OCI-M2 (cell line): ENCODE measurements around the gene P3H4.

Experiments used
- DNase-seq: peaks from one replicate; lab custom pipeline; 2025; ENCODE audit not compliant: unreplicated experiment; lab: John Stamatoyannopoulos, UW

P3H4 gene

DNA sequence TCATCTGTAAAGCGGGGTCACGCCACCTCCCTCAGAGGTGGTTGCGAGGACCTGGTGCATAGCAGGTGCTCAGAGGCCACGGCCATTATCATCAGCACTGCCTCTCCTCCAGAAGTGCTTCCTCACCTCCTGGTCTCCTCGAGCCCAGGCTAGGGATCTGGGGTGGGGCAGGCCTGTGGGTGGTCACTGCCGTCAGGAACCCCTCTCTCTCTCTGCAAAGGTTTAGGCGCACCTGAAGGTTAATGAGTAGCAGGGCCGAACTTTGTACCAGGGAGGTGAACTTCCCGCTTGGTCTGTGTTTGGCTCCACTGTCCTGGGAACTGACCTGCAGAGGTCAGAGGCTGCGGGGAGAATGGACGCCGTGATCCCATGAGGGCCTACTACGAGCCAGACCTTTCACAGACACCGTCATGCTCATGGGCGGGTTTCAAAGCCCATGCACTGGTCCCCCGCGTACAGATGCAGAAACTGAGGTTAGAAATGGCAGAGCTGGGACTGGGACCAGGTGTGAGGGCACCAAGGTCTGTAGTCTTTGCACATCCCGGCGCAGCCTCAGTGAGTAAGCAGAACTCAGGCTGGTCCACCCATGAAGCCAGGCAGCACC is 39.1 kb downstream of the P3H4 start:
- no peak for DNase-seq

DNA sequence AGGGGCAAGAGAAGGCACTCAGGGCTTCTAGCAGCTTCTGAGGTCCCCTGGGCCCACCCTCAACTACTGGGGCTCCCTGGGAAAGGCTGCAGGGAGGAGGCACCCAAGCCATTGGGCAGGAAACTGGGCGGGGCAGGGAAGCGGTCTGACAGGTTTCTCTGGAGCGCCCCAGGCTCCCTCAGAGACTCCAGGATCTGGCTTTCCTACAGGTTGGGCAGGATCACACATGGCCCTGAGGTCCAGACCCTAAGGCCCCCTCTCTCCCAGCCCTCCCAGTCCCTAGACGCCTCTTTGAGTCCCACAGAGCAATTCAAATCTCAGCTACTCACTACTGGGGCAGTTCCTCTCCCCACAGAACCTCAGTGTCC is 39.5 kb downstream of the P3H4 start:
- DNase-seq = no peak

DNA sequence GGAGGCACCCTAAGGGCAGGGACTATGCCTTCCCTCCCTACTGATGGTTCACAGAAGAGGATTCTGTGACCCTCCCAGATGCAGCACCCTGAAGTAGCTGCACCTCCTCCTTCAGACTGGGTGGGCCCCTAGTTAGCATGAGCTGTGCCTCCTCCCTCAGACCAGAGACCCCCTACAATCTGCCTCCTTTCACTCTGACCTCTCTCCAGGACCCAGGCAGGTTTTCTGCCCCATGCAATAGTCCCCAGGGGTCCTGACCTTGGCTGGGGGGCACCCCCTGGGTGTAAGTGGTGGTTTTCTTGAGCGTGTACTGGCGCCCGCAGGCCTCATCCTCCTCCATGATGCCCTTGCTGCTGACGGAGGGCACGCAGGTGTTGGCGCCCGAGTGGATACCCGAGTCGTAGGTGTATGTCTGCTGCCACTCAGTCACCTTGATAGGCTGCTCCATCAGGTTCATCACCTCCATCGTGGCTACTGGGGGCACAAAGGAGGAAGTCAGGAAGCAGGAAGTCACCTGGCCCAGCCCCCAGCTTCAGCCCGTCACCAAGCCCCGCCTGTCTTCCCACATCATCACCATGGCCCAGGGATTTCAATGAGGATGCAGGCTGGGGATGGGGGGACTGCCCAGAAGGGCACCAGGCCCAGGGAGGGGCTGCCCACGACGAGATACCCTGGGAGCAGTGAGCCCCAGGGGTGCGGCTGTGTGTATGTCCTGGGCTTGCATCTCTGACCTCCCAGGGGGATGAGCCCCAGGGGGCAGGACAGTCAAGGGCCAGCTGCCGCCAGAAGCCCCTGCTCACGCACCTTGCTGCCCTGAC is 40.2 kb downstream of the P3H4 start:
- DNase-seq = no peak

DNA sequence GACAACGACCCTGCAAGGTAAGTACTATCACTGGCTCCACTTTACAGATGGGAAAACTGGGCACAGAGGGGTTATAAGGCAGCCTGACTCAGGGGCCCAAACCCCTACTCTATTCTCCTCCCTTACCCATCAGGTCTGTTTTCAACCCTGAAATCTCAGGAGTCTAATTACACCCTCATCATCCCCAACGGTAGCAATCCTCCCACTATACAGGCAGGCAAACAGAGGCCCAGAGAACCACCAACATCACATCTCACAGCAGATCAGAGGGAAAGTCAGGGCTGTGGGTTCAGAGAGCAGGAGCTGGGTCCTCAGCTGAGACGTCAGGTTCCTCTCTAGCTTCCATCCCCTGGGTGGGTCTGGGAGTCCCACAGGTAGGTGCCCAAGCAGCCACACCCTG is 41.8 kb downstream of the P3H4 start:
- no peak for DNase-seq

DNA sequence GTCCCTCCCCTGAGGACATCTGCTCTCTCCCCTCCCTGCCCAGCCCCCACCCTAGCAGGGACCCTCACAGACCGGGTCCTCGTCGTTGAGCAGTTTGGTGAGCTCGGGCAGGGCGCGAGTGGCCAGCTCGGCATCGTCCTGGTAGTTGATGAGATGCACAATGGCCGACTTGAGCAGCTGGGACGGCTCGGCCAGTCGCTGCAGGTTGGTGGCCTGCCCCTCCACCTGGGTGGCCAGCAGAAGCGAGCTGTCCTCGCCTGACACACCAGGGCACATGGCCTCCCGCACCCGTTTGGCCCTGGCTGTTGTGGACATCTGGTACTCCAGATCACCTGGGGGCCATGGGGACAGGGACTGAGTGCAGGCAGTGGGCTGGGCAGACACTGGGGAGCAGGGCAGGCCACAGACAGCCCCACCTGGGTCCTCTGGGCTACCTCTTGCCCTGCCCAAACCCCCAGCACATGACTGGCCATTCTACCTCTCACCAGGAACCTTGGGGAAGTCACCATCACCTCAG is 42.3 kb downstream of the P3H4 start:
- DNase-seq = no peak

DNA sequence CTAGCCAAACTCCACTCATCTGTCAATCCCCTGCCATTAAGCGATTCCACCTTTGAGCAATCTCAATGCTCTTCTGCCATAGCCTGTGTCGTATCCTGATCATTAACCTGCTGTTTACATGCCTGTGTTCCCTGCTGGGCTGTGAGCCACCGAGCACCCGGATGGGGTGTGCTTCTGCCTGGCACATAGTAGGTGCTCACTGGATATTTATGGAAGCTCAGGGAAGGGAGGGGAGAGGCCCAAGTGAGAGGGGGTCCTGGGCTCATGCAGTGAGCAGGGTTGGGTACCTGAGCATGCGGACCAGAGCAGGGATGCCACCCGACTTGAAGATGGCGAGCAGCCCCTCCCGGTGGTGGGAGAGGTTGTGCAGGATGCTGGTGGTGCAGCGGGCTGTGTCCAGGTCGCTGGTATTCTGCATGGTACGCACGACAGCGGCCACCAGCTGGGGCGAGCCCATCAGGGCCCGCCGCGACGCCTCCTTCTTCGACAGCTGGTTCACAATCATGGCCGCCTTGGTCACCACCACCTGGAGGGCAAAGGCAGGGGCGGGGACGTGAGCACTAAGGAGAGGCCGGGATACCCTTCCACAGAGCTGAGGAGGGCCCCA is 43.0 kb downstream of the P3H4 start:
- no peak for DNase-seq

DNA sequence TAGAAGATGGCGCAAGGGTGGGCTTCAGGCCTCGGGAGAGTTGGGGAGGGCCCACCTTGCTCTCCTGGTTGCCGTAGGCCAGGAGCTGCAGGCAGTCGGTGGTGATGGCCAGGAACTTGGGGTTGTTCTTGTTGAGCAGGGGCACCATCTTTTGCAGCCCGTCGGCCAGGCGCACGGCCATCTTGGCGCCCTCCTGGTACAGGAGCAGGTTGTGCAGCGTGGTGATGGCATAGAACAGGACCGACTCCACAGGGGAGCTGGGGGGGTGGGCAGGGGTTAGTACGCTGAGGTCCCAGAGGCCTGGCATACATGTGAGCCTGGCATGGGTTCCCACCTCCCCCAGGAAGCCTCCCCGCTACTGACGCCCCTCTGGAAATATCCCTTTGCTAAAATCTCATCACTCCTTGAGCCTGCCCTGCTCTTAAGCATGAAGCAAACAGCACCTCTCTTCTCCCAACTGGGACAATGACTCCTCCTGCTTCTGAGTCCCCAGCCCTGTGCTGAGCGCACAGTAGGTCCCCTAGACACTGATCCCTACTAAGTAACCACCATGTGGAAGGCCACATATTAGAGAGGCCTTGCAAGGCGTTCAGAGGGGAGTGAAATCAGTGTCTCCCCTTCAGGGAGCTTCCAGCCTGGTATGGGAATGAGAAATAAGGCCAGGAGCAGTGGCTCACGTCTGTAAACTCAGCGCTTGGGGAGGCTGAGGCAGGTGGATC is 44.3 kb downstream of the P3H4 start:
- DNase-seq = no peak

DNA sequence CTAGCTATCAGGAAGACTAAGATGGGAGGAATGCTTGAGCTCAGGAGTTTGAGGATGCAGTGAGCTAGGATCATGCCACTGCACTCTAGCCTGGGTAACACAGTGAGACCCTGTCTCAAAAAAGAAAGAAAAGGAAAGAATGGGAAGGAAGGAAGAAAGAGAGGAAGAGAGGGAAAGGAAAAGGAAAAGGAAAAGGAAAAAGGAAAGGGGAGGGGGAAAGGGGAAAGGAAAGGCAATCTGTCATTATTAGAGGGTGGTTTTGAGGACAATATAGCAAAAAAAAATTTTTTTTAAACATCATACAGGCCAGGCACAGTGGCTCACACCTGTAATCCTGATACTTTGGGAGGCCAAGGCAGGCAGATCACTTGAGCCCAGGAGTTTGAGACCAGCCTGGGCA is 45.6 kb downstream of the P3H4 start:
- DNase-seq = no peak

DNA sequence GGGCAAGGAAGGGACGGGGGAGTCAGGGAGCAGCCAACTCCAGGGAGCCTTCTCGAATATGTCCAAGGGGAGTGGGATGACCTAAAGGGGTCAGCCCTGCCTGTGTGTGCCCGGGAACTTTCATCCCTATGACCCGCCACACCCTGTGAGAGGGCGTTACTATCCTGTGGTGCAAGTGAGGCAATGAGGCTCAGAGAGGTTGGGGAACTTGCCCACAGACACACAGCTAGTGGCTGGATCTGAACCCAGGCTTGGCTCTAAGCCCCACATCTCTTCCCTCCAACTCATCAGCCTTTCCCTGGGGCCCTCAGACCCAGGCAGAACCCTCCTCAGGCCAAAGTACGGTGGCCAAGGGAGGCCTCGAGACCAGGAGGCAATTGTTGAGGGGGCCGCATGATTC is 48.4 kb downstream of the P3H4 start:
- no peak for DNase-seq

DNA sequence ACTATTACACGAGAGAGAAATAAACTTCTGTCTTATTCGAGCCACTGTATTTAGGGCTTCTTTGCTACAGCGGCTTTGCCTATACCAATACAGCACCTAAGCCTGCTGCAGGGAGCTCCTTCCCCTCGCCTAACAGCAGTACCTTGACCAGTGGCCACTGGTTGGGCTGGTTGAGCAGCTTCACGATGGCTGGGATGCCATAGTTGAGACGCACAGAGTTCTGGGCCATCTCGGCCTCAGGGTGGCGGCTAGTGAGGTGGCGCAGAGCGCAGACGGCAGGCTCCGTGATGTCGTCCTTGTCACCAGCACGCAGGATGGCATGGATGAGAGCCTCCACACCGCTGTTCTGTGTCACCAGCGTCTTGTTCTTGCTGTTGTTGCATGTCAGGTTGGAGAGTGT is 48.9 kb downstream of the P3H4 start:
- no peak for DNase-seq

DNA sequence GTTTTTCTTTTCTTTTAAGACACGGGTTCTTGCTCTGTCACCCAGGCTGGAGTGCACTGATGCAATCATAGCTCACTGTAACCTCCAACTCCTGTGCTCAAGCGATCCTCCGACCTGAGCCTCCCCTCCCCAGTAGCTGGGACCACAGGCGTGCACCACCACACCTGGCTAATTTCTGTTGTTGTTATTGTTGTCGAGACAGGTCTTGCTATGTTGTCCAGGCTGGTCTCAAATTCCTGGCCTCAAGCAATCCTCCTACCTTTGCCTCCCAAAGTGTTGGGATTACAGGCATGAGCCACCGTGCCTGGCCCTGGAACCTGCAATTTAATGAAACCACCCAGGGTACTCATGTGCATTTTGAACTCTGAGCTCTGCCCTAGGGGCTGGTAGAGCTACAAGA is 49.4 kb downstream of the P3H4 start:
- DNase-seq = no peak

DNA sequence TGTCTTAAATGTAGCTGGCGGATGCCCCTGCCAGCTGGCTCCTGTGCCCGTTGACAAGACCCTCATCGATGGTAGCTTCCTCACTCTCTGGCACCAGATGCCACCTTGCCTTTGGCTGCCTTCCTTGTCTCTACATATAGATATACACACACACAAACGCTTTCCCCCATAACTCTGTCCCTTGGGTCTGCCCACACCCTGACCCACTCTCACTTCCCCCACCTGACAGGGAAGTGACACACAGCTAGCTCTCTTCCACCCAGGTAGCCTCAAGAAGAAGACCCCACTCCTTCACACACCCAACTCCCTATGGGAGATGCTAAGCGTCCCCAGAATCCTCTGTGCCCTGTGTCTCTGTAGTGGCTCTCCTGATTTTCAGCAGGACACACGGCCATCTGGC is 50.9 kb downstream of the P3H4 start:
- DNase-seq = no peak

DNA sequence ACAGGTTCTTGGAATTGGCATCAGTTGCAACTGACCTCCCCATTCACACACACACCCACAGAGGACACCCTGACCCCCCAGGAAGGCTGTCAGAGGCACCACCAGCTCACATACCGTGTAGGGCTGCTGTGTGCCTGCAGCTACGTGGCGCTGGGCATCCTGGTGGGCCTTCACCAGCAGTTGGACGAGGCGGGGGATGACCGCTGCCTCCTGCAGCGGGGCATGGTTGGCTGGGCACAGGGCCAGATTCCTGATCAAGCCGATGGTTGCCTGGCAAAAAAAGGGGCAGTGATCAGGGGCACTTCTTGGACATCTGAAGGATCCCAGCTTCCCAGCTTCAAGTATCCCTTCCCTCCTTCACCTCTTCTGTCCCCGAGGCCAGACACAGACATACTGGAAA is 53.1 kb downstream of the P3H4 start:
- no peak for DNase-seq

DNA sequence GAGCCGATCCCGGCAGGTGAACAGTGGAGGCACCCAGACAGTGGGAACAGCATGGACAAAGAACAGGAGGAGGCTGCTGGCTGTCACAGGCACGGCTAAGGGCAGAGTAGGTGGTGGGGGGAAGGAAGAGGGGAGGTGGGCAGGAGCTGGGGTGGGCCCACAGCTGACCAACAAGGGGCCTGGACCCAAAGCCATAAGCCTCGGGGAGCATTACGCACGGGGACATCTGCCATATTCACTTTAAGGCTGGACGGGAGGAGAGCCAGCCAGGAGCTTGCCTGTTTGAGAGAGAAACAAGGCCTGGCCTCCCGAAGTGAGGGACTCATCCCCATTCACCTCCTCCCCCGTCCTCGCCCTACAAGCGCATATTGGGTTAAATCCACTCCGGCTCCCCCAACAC is 57.7 kb downstream of the P3H4 start:
- no peak for DNase-seq
